ENCODE results near the gene ITM2C. TPM values are rescaled to one million over a fixed set of nuclear protein-coding genes. Genes with fewer than 3 reads are reported as not detected.

Gene ITM2C
- total RNA-seq, 2 experiments from 2014 or later = 50.4 to 55.0 TPM

DNA sequence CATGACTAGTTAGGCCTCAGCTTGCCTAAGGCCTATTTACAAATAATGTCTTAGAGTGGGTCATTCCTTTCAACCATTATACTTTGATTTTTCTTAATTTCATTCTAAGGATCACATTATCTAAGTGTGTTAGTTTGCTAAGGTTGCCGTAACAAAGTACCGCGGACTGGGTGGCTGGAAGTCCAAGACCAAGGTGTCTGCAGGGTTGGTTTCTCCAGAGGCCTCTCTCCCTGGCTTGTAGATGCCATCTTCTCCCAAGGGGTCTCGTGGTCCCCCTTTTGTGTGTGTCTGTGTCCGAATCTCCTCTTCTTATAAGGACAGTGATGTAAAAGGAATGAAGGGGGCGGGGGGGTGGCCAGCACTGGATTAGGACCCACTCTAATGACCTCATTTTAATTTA, 18.4 kb upstream of the ITM2C start:
- ChIA-PET POLR2A (no interaction called here), CTCF (interaction anchor here (1.5 kb wide), 1 partner anchor 17 kb away, joined by 4 read pairs; no protein-coding TSS in a partner anchor)

DNA sequence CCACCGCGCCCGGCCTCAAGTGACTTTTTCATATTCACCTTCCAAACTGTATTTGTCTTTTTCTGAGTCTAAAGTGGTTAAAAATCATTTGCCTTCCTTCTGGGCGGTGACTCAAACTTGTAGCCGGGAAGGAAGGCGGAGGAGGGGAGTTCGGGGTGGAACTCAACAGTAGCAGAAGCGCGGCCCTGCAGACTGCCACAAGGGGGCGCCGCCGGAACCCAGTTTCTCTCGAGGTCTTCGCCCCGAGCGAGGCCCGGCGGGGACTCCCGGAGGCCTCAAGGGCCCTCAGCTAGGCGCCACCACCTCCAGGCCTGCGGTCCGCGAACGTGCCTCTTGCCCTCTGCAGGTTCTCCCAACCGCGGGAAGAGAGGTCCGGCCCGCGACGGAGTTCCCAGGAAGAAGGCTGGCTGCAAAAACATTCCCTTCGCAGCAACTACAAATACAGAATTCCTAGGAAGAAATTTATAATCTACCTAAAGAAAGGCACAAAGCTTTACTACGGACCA, 16.8 kb upstream of the ITM2C start:
- CTCF ChIA-PET = interaction anchor here (0.7 to 5.5 kb wide), 14 partner anchors 15 to 550 kb away, joined by 3 to 27 read pairs (median 4); partner anchors contain the start of gene ITM2C
- POLR2A ChIA-PET = interaction anchor here (1.0 kb wide), 1 partner anchor 23 kb away, joined by 3 read pairs; no protein-coding TSS in a partner anchor

- ChIA-PET CTCF (interaction anchor here (1.0 to 5.5 kb wide), 7 partner anchors 11 to 206 kb away, joined by 3 to 27 read pairs (median 6); no protein-coding TSS in a partner anchor), POLR2A (no interaction called here)
Observed at GRCh38 chr2:230849633-230850357, 14.9 kb upstream of the ITM2C start.

- POLR2A ChIA-PET = no interaction called here
Observed at GRCh38 chr2:230850358-230850658, 14.4 kb upstream of the ITM2C start.

GRCh38 chr2:230852113-230852512, 12.6 kb upstream of the ITM2C start:
- ChIA-PET POLR2A (no interaction called here), CTCF (interaction anchor here (0.6 to 5.5 kb wide), 4 partner anchors 9 to 137 kb away, joined by 3 to 27 read pairs (median 10); no protein-coding TSS in a partner anchor)

More at GRCh38 chr2:230850358-230850658, 14.4 kb upstream of the ITM2C start:
- CTCF ChIA-PET = interaction anchor here (1.1 to 5.5 kb wide), 5 partner anchors 10 to 33 kb away, joined by 3 to 27 read pairs (median 6); no protein-coding TSS in a partner anchor

- POLR2A ChIA-PET = no interaction called here
- CTCF ChIA-PET = interaction anchor here (2.0 to 2.3 kb wide), 2 partner anchors 11 to 126 kb away, joined by 7 to 13 read pairs; no protein-coding TSS in a partner anchor
Observed at GRCh38 chr2:230861552-230862255, 3.0 kb upstream of the ITM2C start.

DNA sequence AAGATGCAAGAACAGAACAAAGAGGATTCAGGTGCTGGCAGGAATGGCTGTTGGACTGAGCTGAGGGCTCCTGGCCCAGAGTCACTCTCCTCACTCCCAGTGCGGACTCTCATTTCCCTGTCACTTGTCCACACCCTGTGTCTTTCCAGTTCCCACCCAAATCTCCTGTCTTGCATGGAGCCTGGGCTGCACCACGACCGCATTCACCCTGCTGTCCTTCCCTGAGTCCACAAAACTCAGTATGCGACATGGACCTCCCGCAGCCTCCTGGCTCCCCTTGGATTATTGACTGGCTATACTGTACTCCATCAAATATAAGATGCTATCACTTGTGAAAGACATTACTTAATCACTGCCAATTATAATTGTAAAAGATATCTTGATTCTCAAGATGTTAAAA, 2.5 kb upstream of the ITM2C start:
- CTCF ChIA-PET = interaction anchor here (1.0 to 2.3 kb wide), 2 partner anchors 14 to 125 kb away, joined by 5 to 7 read pairs; no protein-coding TSS in a partner anchor

DNA sequence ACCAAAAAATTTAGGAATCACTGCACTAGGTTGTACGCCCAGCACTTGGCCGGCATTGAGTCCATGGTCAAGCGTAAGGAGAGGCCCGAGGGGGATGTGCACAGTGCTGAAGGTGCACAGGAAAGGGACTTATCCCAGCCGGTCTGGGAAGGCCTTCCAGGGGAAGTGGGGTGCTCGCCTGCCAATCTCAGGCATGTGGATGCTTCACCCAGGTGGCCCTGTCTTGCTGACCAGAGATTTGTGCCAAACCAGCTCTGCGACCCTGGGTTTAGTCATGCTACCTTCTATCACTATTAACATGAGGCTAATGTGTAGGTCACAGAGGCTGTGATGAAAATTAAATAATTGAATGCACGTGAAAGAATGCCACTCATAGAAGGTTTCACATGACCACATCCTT, 1.7 kb upstream of the ITM2C start:
- ChIA-PET POLR2A (no interaction called here), CTCF (interaction anchor here (1.0 to 2.3 kb wide), 3 partner anchors 14 to 124 kb away, joined by 4 to 7 read pairs (median 5); no protein-coding TSS in a partner anchor)

More for the DNA sequence above, 2.5 kb upstream of the ITM2C start:
- POLR2A ChIA-PET = interaction anchor here (0.6 kb wide), 1 partner anchor 258 kb away, joined by 6 read pairs; no protein-coding TSS in a partner anchor

GRCh38 chr2:230863442-230864121, 1.2 kb upstream of the ITM2C start:
- ChIA-PET POLR2A (interaction anchor here (1.4 kb wide), 1 partner anchor 14 kb away, joined by 5 read pairs; no protein-coding TSS in a partner anchor), CTCF (interaction anchor here (1.0 to 2.3 kb wide), 6 partner anchors 14 to 124 kb away, joined by 3 to 7 read pairs (median 4); no protein-coding TSS in a partner anchor)

DNA sequence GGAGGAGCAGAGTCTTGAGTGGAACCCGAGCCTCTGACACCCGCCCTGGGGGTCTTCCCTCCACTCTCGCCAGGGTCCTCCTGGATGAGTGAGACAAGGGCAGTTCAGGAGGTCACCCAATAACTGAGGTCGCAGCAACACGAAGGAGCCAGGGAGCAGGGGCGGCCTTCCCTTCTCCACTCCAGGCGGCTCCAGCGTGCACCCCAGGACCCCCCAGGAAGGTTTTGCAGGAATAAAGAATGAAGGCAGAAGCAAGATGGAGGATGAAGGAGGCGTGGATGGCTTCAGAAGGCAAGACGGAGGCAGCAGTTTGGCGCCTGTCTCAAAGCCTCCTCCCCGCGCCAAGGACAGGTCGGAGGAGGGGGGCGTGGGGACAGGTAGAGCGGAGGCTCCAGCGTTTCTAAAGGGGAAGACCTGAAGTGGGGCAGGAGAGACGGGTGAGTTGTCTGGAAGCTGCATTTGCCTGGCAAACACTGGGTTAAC, 579 bp upstream of the ITM2C start:
- POLR2A ChIA-PET = interaction anchor here (1.1 to 1.4 kb wide), 2 partner anchors 13 to 42 kb away, joined by 4 to 5 read pairs; no protein-coding TSS in a partner anchor
- CTCF ChIA-PET = interaction anchor here (0.9 to 1.4 kb wide), 6 partner anchors 13 to 121 kb away, joined by 3 to 5 read pairs (median 3); no protein-coding TSS in a partner anchor

- CTCF ChIA-PET = interaction anchor here (0.6 to 1.4 kb wide), 10 partner anchors 12 to 120 kb away, joined by 3 to 5 read pairs (median 3); no protein-coding TSS in a partner anchor
- POLR2A ChIA-PET = interaction anchor here (1.1 to 1.4 kb wide), 2 partner anchors 12 to 40 kb away, joined by 4 to 5 read pairs; no protein-coding TSS in a partner anchor
Observed at GRCh38 chr2:230865307-230865765, 594 bp downstream of the ITM2C start.

- ChIA-PET CTCF (interaction anchor here (0.9 to 1.9 kb wide), 7 partner anchors 10 to 47 kb away, joined by 3 to 7 read pairs (median 5); no protein-coding TSS in a partner anchor), POLR2A (no interaction called here)
Observed at GRCh38 chr2:230865766-230866755, 1.3 kb downstream of the ITM2C start.

DNA sequence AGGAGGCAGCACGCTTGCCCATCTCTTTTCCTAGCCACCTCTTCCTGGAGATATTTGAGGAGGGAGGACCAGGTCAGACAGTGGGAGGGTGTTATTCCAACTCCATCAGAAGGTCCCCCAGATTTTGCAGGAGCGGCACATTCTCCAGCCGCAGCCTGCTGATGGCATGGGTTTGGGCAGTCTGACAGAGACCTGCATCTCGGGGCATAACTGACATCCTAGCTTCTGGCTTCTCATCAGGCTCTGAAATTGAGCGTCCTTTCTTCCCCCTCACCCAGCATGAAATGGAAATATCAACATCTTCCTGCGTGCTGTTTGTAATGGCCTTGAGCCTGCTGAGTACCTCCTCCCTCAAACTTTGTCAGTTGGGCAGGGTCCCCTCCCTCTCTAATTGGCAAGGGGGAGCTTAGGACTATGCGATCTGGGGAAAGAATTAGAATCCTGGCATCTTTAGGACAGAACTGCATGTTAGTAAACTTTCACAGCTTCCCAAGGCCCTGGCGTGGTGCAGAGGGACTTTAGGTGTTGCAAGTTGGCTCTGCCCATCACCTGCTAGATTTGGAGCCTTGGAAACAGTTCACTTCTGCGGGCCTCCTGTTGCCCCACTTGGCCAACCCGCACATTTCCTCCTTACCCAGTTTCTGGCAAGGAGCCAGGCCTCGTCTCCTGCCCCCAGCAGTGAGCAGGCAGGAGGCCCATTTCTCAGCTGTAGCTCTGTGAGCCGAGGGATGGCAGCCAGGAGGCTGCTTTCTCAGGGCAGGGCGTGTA, 2.2 kb downstream of the ITM2C start:
- POLR2A ChIA-PET = no interaction called here
- CTCF ChIA-PET = interaction anchor here (0.9 to 1.9 kb wide), 6 partner anchors 9 to 46 kb away, joined by 3 to 7 read pairs (median 5); no protein-coding TSS in a partner anchor

GRCh38 chr2:230868161-230868946, 3.6 kb downstream of the ITM2C start:
- ChIA-PET CTCF (no interaction called here), POLR2A (no interaction called here)

DNA sequence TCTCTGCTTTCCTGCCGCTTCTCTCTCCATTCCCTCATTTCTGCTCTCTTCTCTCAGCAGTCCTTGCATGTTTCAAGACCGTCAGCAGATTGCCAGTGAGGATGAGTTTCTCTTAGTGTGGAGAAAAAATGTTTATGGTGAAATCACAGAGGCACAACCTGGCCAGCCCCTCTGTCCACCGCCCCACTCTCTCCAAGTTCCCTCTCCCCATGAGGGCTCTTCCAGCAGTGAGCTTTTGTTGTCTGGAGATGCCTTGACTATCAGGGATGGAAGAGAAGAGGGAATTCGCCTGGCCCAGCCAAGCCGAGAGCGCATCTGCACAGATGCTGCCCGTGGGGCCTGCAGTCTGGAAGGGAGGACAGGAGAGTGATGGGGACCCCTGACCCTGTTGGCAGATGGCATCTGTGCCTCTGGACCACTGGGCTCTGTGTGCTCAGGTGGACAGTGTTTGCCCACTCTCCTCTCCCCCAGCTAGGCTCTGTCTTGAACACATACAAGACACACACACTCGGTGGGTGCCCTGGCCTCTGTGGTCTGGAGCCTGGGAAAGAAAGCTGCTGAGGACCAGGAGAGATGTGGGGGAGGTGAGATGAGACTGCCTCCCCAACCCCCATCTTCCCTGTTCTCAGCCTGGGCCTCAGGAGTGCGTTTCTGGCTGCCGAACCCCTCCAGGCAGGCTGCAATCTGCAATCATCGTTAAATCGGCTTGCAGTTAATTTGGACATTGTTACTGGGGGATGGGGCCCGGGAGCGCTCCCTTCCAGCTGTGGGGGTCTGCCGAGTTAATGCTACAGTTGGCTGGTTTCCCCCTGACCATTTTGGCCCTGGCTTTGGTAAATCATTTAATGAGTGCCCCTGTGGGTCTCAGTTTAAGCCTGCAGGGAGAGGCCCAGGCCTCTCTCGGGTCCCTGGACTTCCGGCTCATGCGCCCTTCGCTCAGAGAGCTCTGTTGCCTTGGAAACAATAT, 4.5 kb downstream of the ITM2C start:
- CTCF ChIA-PET = no interaction called here
- POLR2A ChIA-PET = no interaction called here

All from activated CD8-positive, alpha-beta memory T cell treated with anti-CD3 and anti-CD28 coated beads for 36 hours (primary cell).